Transverse colon (tissue), 4 donors: ENCODE data around the gene NAA35.

Experiments
- CTCF ChIP-seq, 5 experiments: fragments of 200-600 bp in 3 of 5; fragments of 450-650 bp in 2 of 5; sonication (generic) in 3 of 5; IDR thresholded peaks; 1 replicate in 2 of 5; 2 replicates in 3 of 5; pipeline ENCODE4 v1.5.1; 2016 to 2017; ENCODE audit warnings: antibody characterized with exemption in 5 of 5, inconsistent platforms in 3 of 5, mild to moderate bottlenecking in 2 of 5, moderate library complexity in 1 of 5
- EP300 ChIP-seq: sonication (generic); formaldehyde crosslinking; IDR thresholded peaks from one replicate; pipeline ENCODE4 v1.6.1; 2017; ENCODE audit warnings: antibody characterized with exemption, low read depth
- POLR2A ChIP-seq: fragments of 450-650 bp; IDR thresholded peaks from one replicate; pipeline ENCODE4 v1.6.1; 2016; ENCODE audit warnings: antibody characterized with exemption, mild to moderate bottlenecking, moderate library complexity
- POLR2AphosphoS5 ChIP-seq, 3 donors: sonication (generic); formaldehyde crosslinking; IDR thresholded peaks; one replicate each; pipeline ENCODE4 v1.6.1; 2016; ENCODE audit warnings: antibody characterized with exemption in 3 of 3

DNA sequence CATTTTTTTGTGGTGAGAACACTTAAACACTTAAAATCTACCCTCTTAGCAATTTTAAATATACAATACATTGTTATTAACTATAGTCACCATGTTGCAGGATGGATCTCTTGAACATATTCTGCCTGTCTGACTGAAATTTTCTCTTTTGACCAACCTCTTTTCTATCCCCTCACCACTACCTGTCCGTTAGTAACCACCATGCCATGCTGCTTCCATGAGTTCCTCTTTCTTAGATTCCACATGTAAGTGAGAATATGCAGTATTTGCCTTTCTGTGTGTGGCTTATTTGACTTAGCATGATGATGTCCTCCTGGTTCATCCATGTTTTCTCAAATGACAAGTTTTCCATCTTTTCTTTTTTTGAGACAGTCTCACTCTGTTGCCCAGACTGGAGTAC is 48.5 kb upstream of the NAA35 start:
- no peak for TF ChIP-seq POLR2A
- no peak for TF ChIP-seq POLR2AphosphoS5 (IDR thresholded peaks at IDR 0.05)
- no peak for TF ChIP-seq CTCF (IDR thresholded peaks at IDR 0.05)
- TF ChIP-seq EP300 = no peak
